ENCODE data around the gene CCDC30. TPM values are rescaled to one million over a fixed set of nuclear protein-coding genes. Genes with fewer than 3 reads are reported as not detected.
A peak's percentile ranks its signal among the peaks of the same experiment; 100 is the strongest.
"Not testable (repeated sequence)": the region's sequence is repeated elsewhere in the genome, so short reads cannot be mapped to it uniquely, and the experiment has no call there.

The CCDC30 gene
- total RNA-seq, 1 experiment from 2014 or later = 1.3 TPM

DNA sequence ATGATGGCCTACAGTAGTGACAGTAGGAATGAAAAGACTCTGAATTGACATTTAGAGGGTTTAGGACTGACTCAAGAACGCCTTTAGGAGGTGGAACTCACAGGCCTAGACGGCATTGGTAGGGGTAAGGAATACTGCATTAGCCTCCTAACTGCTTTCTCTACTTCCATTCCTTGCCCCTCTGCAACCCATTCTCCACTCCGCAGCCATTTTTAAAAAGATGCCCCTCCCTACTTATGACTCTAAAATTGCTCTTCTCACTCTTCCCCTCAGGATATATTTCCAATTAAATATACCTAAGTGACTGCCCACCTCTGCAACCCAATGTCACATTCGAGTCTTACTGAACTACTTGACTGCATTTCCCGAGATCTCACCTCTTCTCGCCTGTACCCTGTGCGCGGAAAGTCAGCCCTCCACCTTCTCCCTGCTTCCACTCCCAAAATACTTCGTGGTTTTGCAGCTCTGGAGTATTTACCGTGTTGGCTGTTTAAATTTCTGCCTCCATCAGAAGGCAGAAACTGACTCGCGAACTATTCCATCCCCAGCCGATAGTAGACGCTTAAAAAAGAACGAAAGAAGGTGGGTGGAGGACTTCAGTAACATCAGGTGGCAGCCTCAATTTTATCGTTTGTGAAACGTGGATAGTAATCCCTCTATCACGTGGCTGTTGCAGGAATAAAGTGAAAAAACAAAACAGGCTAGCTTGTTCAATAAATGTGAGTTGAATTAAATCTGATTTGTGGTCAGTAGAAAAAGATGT is 218.0 kb downstream of the CCDC30 start:
- Histone ChIP-seq H3K4me1 (ENCODE audit: control insufficient read depth, insufficient read depth, low read length) (peaks cover 27% of the 10 kb centered on the region), H3K4me3 (ENCODE audit: low read depth in 2 of 2, low read length in 2 of 2) (peak overlapping the region; percentile 69 to 97), H3K9me3 (ENCODE audit: control insufficient read depth, insufficient read depth, low read depth, low read length) (no peaks in the 10 kb centered on the region), H3K27ac (ENCODE audit: low read length) (peak overlapping the region; percentile 99), H3K27me3 (ENCODE audit: control insufficient read depth, insufficient read depth, low read length) (no peaks in the 10 kb centered on the region), H3K36me3 (ENCODE audit: control insufficient read depth, insufficient read depth, low read length) (peaks cover 27% of the 10 kb centered on the region)
- ChIA-PET POLR2A (interaction anchor here (0.6 kb wide), 1 partner anchor 10 kb away, joined by 3 read pairs; no protein-coding TSS in a partner anchor), CTCF (no interaction called here)
- no peak for TF ChIP-seq POLR2AphosphoS5 (IDR thresholded peaks at IDR 0.05; ENCODE audit: low read depth, low read length)
- no peak for TF ChIP-seq TCF7L2 (IDR thresholded peaks at IDR 0.05; ENCODE audit: low read depth, low read length)
- no peak for TF ChIP-seq SIN3A (IDR thresholded peaks at IDR 0.05; ENCODE audit: borderline replicate concordance, insufficient read depth, low read depth, low read length)
- no peak for TF ChIP-seq CTCF (IDR thresholded peaks at IDR 0.05)
- TF ChIP-seq REST (IDR thresholded peaks at IDR 0.05; ENCODE audit: insufficient read depth in 1 of 2, low read depth in 2 of 2, low read length in 1 of 2) = no peak
- DNase-seq (ENCODE audit: low read depth, low spot score) = no peak
- intact Hi-C loops (cut with micrococcal nuclease; ENCODE audit: unreplicated experiment) (no loop called here), in situ Hi-C loops (cut with HindIII; ENCODE audit: low pct_unique_long_range_greater_than_20kb, low sequenced_read_pairs) (no loop called here)
- BruUV-seq (replicated peaks) = TSS peak; percentile 99
- no peak for ATAC-seq

DNA sequence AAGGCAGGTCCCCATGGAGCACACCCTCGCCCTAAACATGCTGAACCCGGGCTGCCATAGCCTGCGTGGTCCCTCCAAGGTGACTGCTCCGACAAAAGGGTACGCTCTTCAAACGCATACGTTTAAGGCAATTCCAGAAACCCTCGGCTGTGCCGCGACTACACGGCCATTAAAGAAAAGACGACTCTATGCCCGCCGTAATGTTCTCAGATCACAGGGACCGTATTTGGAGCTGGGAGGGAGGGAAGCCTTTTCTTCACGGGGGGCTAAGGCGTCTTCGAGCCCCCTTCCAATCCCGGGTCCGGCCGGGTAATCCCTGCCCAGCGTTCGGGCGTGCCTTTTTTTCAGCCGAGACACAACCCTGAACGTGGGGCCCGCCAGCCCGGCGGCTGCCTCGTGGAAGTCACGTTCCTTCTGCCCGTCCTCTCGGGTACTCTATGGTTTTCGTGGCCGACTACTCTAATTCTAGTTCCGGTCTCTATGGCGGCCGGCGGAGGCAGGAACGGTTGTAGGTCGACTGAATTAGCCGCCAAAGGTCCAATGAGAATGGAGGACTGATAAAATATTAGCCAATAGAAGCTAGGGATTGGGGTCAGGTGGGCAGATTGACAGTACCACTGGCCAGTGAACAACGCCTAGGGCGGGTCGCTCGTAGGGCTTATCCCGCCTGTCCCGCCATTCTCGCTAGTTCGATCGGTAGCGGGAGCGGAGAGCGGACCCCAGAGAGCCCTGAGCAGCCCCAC is 218.8 kb downstream of the CCDC30 start, which contains the start of gene YBX1:
TSS of gene YBX1 (plus strand) at position 678 of the 743 bp plus-strand sequence. CDS start 148 bp downstream, outside the sequence.
- H3K4me3 ChIP-seq (ENCODE audit: low read depth in 2 of 2, low read length in 2 of 2) = peak within 1 kb of the TSS; percentile 91 to 97
- H3K27me3 ChIP-seq (ENCODE audit: control insufficient read depth, insufficient read depth, low read length) = no peaks in the 10 kb centered on the region
- TF ChIP-seq SIN3A (IDR thresholded peaks at IDR 0.05; ENCODE audit: borderline replicate concordance, insufficient read depth, low read depth, low read length) (peak; percentile 51; the same call in 1 of the 2 replicates), POLR2AphosphoS5 (IDR thresholded peaks at IDR 0.05; ENCODE audit: low read depth, low read length) (peak; percentile 90), TCF7L2 (IDR thresholded peaks at IDR 0.05; ENCODE audit: low read depth, low read length) (peak; percentile 64), REST (IDR thresholded peaks at IDR 0.05; ENCODE audit: insufficient read depth in 1 of 2, low read depth in 2 of 2, low read length in 1 of 2) (no peak), CTCF (IDR thresholded peaks at IDR 0.05) (no peak)
- in situ Hi-C loops (cut with HindIII; ENCODE audit: low pct_unique_long_range_greater_than_20kb, low sequenced_read_pairs) (no loop called here), intact Hi-C loops (cut with micrococcal nuclease; ENCODE audit: unreplicated experiment) (no loop called here)
- peaks cover 27% of the 10 kb centered on the region for H3K36me3 ChIP-seq (ENCODE audit: control insufficient read depth, insufficient read depth, low read length)
- ATAC-seq = peak; percentile 95
- BruUV-seq (replicated peaks) = no TSS peak
- POLR2A ChIA-PET = interaction anchor here (0.6 to 1.0 kb wide), 2 partner anchors 11 to 18 kb away, joined by 3 to 4 read pairs; no protein-coding TSS in a partner anchor
- CTCF ChIA-PET = no interaction called here
- H3K4me1 ChIP-seq (ENCODE audit: control insufficient read depth, insufficient read depth, low read length) = peaks cover 35% of the 10 kb centered on the region
- H3K27ac ChIP-seq (ENCODE audit: low read length) = peak within 1 kb of the TSS; percentile 99
- peak; percentile 99 for DNase-seq (ENCODE audit: low read depth, low spot score)
- H3K9me3 ChIP-seq (ENCODE audit: control insufficient read depth, insufficient read depth, low read depth, low read length) = no peaks in the 10 kb centered on the region

GRCh38 chr1:42682484-42682738 is 219.3 kb downstream of the CCDC30 start:
- in situ Hi-C loops (cut with HindIII; ENCODE audit: low pct_unique_long_range_greater_than_20kb, low sequenced_read_pairs); DNase-seq (ENCODE audit: low read depth, low spot score); H3K9me3 ChIP-seq (ENCODE audit: control insufficient read depth, insufficient read depth, low read depth, low read length); H3K27me3 ChIP-seq (ENCODE audit: control insufficient read depth, insufficient read depth, low read length); BruUV-seq (replicated peaks); CTCF ChIA-PET; intact Hi-C loops (cut with micrococcal nuclease; ENCODE audit: unreplicated experiment): not testable (repeated sequence)
- Histone ChIP-seq H3K4me3 (ENCODE audit: low read depth in 2 of 2, low read length in 2 of 2) (peak overlapping the region; percentile 69 to 97), H3K36me3 (ENCODE audit: control insufficient read depth, insufficient read depth, low read length) (peaks cover 27% of the 10 kb centered on the region), H3K4me1 (ENCODE audit: control insufficient read depth, insufficient read depth, low read length) (peaks cover 37% of the 10 kb centered on the region), H3K27ac (ENCODE audit: low read length) (peak overlapping the region; percentile 99; the same call in 1 of the 2 replicates)
- ATAC-seq = peak; percentile 56
- POLR2A ChIA-PET = interaction anchor here (1.0 kb wide), 1 partner anchor 19 kb away, joined by 4 read pairs; no protein-coding TSS in a partner anchor

All from Panc1 (cell line).